Stimulated activated CD8-positive, alpha-beta memory T cell treated with anti-CD3 and anti-CD28 coated beads, Interleukin-4, amount 100 ng/mL, for 48 hours (primary cell): ENCODE results near the gene CKB.

Source experiments
- DNase-seq: peaks from one replicate; pipeline ENCODE4 v3.0.0-alpha.2; 2020

The CKB gene

GRCh38 chr14:103522649-103523574 lies at the start of gene CKB:
TSS of gene CKB (minus strand) at chr14:103522830. CDS start at chr14:103522493, 337 bp downstream.
- DNase-seq: no peak

GRCh38 chr14:103569408-103569807 lies 46.8 kb upstream of the CKB start:
- no peak for DNase-seq

- DNase-seq: no peak
These were observed 46.3 kb upstream of the CKB start for GRCh38 chr14:103568952-103569351.

GRCh38 chr14:103563844-103564505 lies 41.3 kb upstream of the CKB start:
- DNase-seq: no peak

- DNase-seq: no peak
These were observed 40.6 kb upstream of the CKB start for GRCh38 chr14:103563226-103563620.

- peak; percentile 91 for DNase-seq
These were observed 40.0 kb upstream of the CKB start, which contains the start of the genes BAG5 and COA8 for GRCh38 chr14:103562429-103563225. TSS of gene BAG5 (minus strand) at chr14:103562657. CDS start at chr14:103561164, 1,493 bp downstream. TSS of gene COA8 (plus strand) at chr14:103562960. CDS start at chr14:103563002, 42 bp downstream.

- no peak for DNase-seq
These were observed 39.5 kb upstream of the CKB start for GRCh38 chr14:103562179-103562428.

- DNase-seq: peak; percentile 66
These were observed 39.0 kb upstream of the CKB start for GRCh38 chr14:103561381-103562178.

- DNase-seq: no peak
These were observed 38.1 kb upstream of the CKB start for GRCh38 chr14:103560691-103561090.

- no peak for DNase-seq
These were observed 37.1 kb upstream of the CKB start for GRCh38 chr14:103559766-103560165.

GRCh38 chr14:103558071-103558882 lies 35.6 kb upstream of the CKB start:
- DNase-seq: no peak

GRCh38 chr14:103556946-103557758 lies 34.5 kb upstream of the CKB start:
- no peak for DNase-seq

- no peak for DNase-seq
These were observed 33.1 kb upstream of the CKB start for GRCh38 chr14:103555559-103556337.

- DNase-seq: no peak
These were observed 30.2 kb upstream of the CKB start for GRCh38 chr14:103552846-103553210.

GRCh38 chr14:103552011-103552845 lies 29.6 kb upstream of the CKB start:
- no peak for DNase-seq

- no peak for DNase-seq
These were observed 28.7 kb upstream of the CKB start for GRCh38 chr14:103551338-103551762.

- no peak for DNase-seq
These were observed 28.1 kb upstream of the CKB start for GRCh38 chr14:103550451-103551337.
